ENCODE measurements around the gene FAM3D.

Gene FAM3D

GRCh38 chr3:58691997-58692396 lies 25.4 kb upstream of the FAM3D start:
- TF ChIP-seq CTCF (IDR thresholded peaks at IDR 0.05; ENCODE audit: low read depth, low read length): no peak
- no peak overlapping the region for H3K4me3 ChIP-seq (ENCODE audit: low read depth, low read length)

GRCh38 chr3:58690490-58690889 lies 23.9 kb upstream of the FAM3D start:
- H3K4me3 ChIP-seq (ENCODE audit: low read depth, low read length): no peak overlapping the region
- no peak for TF ChIP-seq CTCF (IDR thresholded peaks at IDR 0.05; ENCODE audit: low read depth, low read length)

- no peak overlapping the region for H3K4me3 ChIP-seq (ENCODE audit: low read depth, low read length)
- TF ChIP-seq CTCF (IDR thresholded peaks at IDR 0.05; ENCODE audit: low read depth, low read length): no peak
These were observed 22.0 kb upstream of the FAM3D start for GRCh38 chr3:58688574-58688973.

- no peak for TF ChIP-seq CTCF (IDR thresholded peaks at IDR 0.05; ENCODE audit: low read depth, low read length)
- no peak overlapping the region for H3K4me3 ChIP-seq (ENCODE audit: low read depth, low read length)
These were observed 20.3 kb upstream of the FAM3D start for GRCh38 chr3:58686847-58687246.

- H3K4me3 ChIP-seq (ENCODE audit: low read depth, low read length): no peak overlapping the region
- TF ChIP-seq CTCF (IDR thresholded peaks at IDR 0.05; ENCODE audit: low read depth, low read length): no peak
These were observed 19.1 kb upstream of the FAM3D start for GRCh38 chr3:58685641-58686040.

GRCh38 chr3:58683466-58683865 lies 16.9 kb upstream of the FAM3D start:
- no peak for TF ChIP-seq CTCF (IDR thresholded peaks at IDR 0.05; ENCODE audit: low read depth, low read length)
- H3K4me3 ChIP-seq (ENCODE audit: low read depth, low read length): no peak overlapping the region

GRCh38 chr3:58683001-58683458 lies 16.5 kb upstream of the FAM3D start:
- H3K4me3 ChIP-seq (ENCODE audit: low read depth, low read length): no peak overlapping the region

More at GRCh38 chr3:58683001-58683458, 16.5 kb upstream of the FAM3D start:
- no peak for TF ChIP-seq CTCF (IDR thresholded peaks at IDR 0.05; ENCODE audit: low read depth, low read length)
